H9 (cell line): ENCODE measurements around the gene SLC37A4. TPM values are rescaled to one million over a fixed set of nuclear protein-coding genes. Genes with fewer than 3 reads are reported as not detected.
"Not testable (repeated sequence)": the region's sequence is repeated elsewhere in the genome, so short reads cannot be mapped to it uniquely, and the experiment has no call there.

Experiments
- DNase-seq: peaks from one replicate; pipeline ENCODE4 v3.0.0-alpha.2; 2017
- H2AFZ ChIP-seq: one replicate; pipeline ENCODE4 v1.6.1; 2013; ENCODE audit warnings: mild to moderate bottlenecking, low read length, control low read depth, moderate library complexity
- H2AK5ac ChIP-seq: 2 replicates; pipeline ENCODE4 v1.6.1; 2013; ENCODE audit warnings: low read length, control low read depth, mixed read lengths; ENCODE audit not compliant: insufficient read length
- H2BK120ac ChIP-seq: one replicate; pipeline ENCODE4 v1.6.1; 2013; ENCODE audit warnings: low read depth, mild to moderate bottlenecking, low read length, control low read depth, inconsistent platforms; ENCODE audit not compliant: poor library complexity, severe bottlenecking
- H2BK12ac ChIP-seq: 2 replicates; pipeline ENCODE4 v1.6.1; 2013; ENCODE audit warnings: low read length, control low read depth, mixed read lengths, low read depth; ENCODE audit not compliant: insufficient read length
- H2BK15ac ChIP-seq: 2 replicates; pipeline ENCODE4 v1.6.1; 2013; ENCODE audit warnings: low read depth, low read length, control low read depth
- H2BK20ac ChIP-seq: one replicate; pipeline ENCODE4 v1.6.1; 2013; ENCODE audit warnings: low read depth, mild to moderate bottlenecking, low read length, control low read depth, inconsistent platforms; ENCODE audit not compliant: poor library complexity, severe bottlenecking
- H2BK5ac ChIP-seq: 2 replicates; pipeline ENCODE4 v1.6.1; 2013; ENCODE audit warnings: low read length, control low read depth, mixed read lengths; ENCODE audit not compliant: insufficient read length
- H3K14ac ChIP-seq: 2 replicates; pipeline ENCODE4 v1.6.1; 2013; ENCODE audit warnings: low read length, control low read depth; ENCODE audit not compliant: insufficient read depth
- H3K18ac ChIP-seq: 2 replicates; pipeline ENCODE4 v1.6.1; 2013; ENCODE audit warnings: low read depth, mild to moderate bottlenecking, mixed read lengths, low read length, control low read depth; ENCODE audit not compliant: insufficient read length
- H3K23ac ChIP-seq: 2 replicates; pipeline ENCODE4 v1.6.1; 2013; ENCODE audit warnings: low read length, control low read depth, mixed read lengths, low read depth; ENCODE audit not compliant: insufficient read length
- H3K23me2 ChIP-seq: 2 replicates; pipeline ENCODE4 v1.6.1; 2013; ENCODE audit warnings: low read depth, mild to moderate bottlenecking, mixed read lengths, low read length, control low read depth; ENCODE audit not compliant: insufficient read length, poor library complexity, severe bottlenecking
- H3K27ac ChIP-seq: 2 replicates; pipeline ENCODE4 v1.5.1; 2013; ENCODE audit warnings: low read length, control low read depth, mixed read lengths, low read depth; ENCODE audit not compliant: insufficient read length
- H3K27me3 ChIP-seq: 2 replicates; pipeline ENCODE4 v1.6.1; 2013; ENCODE audit warnings: low read length, control low read depth, inconsistent platforms; ENCODE audit not compliant: insufficient read depth
- H3K4ac ChIP-seq: 2 replicates; pipeline ENCODE4 v1.6.1; 2013; ENCODE audit warnings: low read depth, mild to moderate bottlenecking, control low read depth, inconsistent platforms, low read length, moderate library complexity
- H3K4me1 ChIP-seq: 2 replicates; pipeline ENCODE4 v1.6.1; 2013; ENCODE audit warnings: low read length, control low read depth, inconsistent platforms; ENCODE audit not compliant: insufficient read depth
- H3K4me2 ChIP-seq: 2 replicates; pipeline ENCODE4 v1.6.1; 2013; ENCODE audit warnings: low read length, control low read depth, mixed read lengths; ENCODE audit not compliant: insufficient read length, insufficient read depth
- H3K56ac ChIP-seq: 2 replicates; pipeline ENCODE4 v1.6.1; 2013; ENCODE audit warnings: low read depth, mild to moderate bottlenecking, mixed read lengths, low read length, control low read depth; ENCODE audit not compliant: insufficient read length
- H3K79me1 ChIP-seq: 2 replicates; pipeline ENCODE4 v1.6.1; 2013; ENCODE audit warnings: low read depth, mild to moderate bottlenecking, moderate library complexity, low read length, control low read depth, inconsistent platforms; ENCODE audit not compliant: insufficient read depth, poor library complexity, severe bottlenecking
- H3K79me2 ChIP-seq: 2 replicates; pipeline ENCODE4 v1.6.1; 2013; ENCODE audit warnings: low read length, control low read depth, inconsistent platforms; ENCODE audit not compliant: insufficient read depth
- H3K9ac ChIP-seq: 2 replicates; pipeline ENCODE4 v1.6.1; 2013; ENCODE audit warnings: low read length, control low read depth, mixed read lengths; ENCODE audit not compliant: insufficient read length; ENCODE audit errors: extremely low read depth
- H3K9me3 ChIP-seq: one replicate; pipeline ENCODE4 v1.6.1; 2013; ENCODE audit warnings: low read depth, low read length, inconsistent platforms; ENCODE audit not compliant: control insufficient read depth
- H3T11ph ChIP-seq: one replicate; pipeline ENCODE4 v1.6.1; 2013; ENCODE audit warnings: mild to moderate bottlenecking, low read length, control low read depth, inconsistent platforms
- H4K20me1 ChIP-seq: one replicate; pipeline ENCODE4 v1.6.1; 2013; ENCODE audit not compliant: control insufficient read depth, insufficient read length, insufficient read depth
- H4K5ac ChIP-seq: 2 replicates; pipeline ENCODE4 v1.6.1; 2013; ENCODE audit warnings: low read depth, mild to moderate bottlenecking, mixed read lengths, low read length, control low read depth; ENCODE audit not compliant: insufficient read length
- H4K8ac ChIP-seq: replicated peaks from 2 replicates; pipeline ENCODE4 v1.6.1; 2013; ENCODE audit warnings: low read length, control low read depth, mixed read lengths, low read depth; ENCODE audit not compliant: insufficient read length
- H4K91ac ChIP-seq: 2 replicates; pipeline ENCODE4 v1.6.1; 2013; ENCODE audit warnings: low read depth, mild to moderate bottlenecking, moderate library complexity, mixed read lengths, low read length, control low read depth; ENCODE audit not compliant: insufficient read length
- H3K27ac Mint-ChIP-seq, 3 experiments: 2 replicates in 2 of 3; 3 replicates in 1 of 3; pipeline ENCODE4 v1.8.0; 2020 to 2021; ENCODE audit warnings: mixed read lengths in 3 of 3, mild to moderate bottlenecking in 1 of 3, moderate library complexity in 1 of 3
- H3K27me3 Mint-ChIP-seq: 2 replicates; pipeline ENCODE4 v1.8.0; 2021; ENCODE audit warnings: low read depth, mild to moderate bottlenecking, moderate library complexity, mixed read lengths
- H3K36me3 Mint-ChIP-seq, 3 experiments: 2 replicates in 2 of 3; 3 replicates in 1 of 3; pipeline ENCODE4 v1.8.0; 2020 to 2021; ENCODE audit warnings: low read depth in 3 of 3, mixed read lengths in 3 of 3; ENCODE audit not compliant: insufficient read depth in 1 of 3
- H3K4me1 Mint-ChIP-seq, 2 experiments: 2 replicates each; pipeline ENCODE4 v1.8.0; 2020; ENCODE audit warnings: mixed read lengths in 2 of 2
- H3K4me3 Mint-ChIP-seq, 2 experiments: 2 replicates in 1 of 2; 3 replicates in 1 of 2; pipeline ENCODE4 v1.8.0; 2020 to 2021; ENCODE audit warnings: mild to moderate bottlenecking in 2 of 2, mixed read lengths in 2 of 2, moderate library complexity in 1 of 2
- H3K9me3 Mint-ChIP-seq, 2 experiments: 2 replicates in 1 of 2; 3 replicates in 1 of 2; pipeline ENCODE4 v1.8.0; 2020; ENCODE audit warnings: mild to moderate bottlenecking in 2 of 2, mixed read lengths in 2 of 2, moderate library complexity in 1 of 2
- WGBS: extraction: QIAGEN DNeasy Blood & Tissue Kit; methylation state at CpG from one replicate; pipeline ENCODE4 v1.1.7; 2013; ENCODE audit warnings: missing lambda C conversion rate, low lambda C conversion rate, mixed read lengths; ENCODE audit not compliant: insufficient read length; ENCODE audit errors: extremely low coverage; 5-methylcytosine and 5-hydroxymethylcytosine counted together
- total RNA-seq: library from RNA; stranded (reverse); gene quantifications from 2 replicates; pipeline ENCODE4 v1.2.1, GENCODE V29; 2021
- TF ChIP-seq, protein P1 (sequence below): fragments of 200-600 bp; sonication (generic); conservative IDR thresholded peaks from 3 replicates; pipeline ENCODE4 v1.8.0; 2021; ENCODE audit warnings: antibody characterized with exemption, mild to moderate bottlenecking

Gene SLC37A4
- total RNA-seq, 1 experiment from 2014 or later = 41.0 TPM

DNA sequence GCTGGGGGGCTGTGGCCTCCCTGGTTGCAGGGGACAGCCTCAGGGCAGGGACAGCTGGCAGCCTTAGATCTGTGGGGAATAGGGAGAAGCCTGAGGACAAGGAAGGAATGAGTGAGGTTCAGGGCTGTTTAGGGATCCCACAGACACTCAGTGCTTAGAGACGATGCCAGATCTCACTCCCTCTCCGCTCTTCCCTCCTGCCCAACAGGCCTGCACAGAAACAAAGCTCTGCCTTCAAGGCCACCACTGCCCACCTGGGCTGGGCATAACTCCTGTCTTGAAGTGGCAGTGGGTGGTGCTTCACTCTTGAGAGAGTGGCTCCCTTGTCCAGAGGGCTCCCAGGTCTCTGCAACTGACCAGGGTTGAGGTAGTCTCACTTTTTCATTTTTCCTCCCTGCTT lies 45.9 kb downstream of the SLC37A4 start:
- H3K23me2 ChIP-seq = no peaks in the 10 kb centered on the region
- no peak overlapping the region for H3K14ac ChIP-seq
- peaks cover 8 to 10% of the 10 kb centered on the region in 2 experiments for H3K4me1 Mint-ChIP-seq
- no peak overlapping the region for H3T11ph ChIP-seq
- H3K27me3 ChIP-seq = no peaks in the 10 kb centered on the region; the same call in 1 of the 2 replicates
- H4K91ac ChIP-seq = no peak overlapping the region
- H3K9me3 ChIP-seq = no peaks in the 10 kb centered on the region
- no peak overlapping the region for H3K56ac ChIP-seq
- no peaks in the 10 kb centered on the region for H3K79me1 ChIP-seq
- no peaks in the 10 kb centered on the region for H3K36me3 Mint-ChIP-seq
- no peaks in the 10 kb centered on the region for H3K79me2 ChIP-seq
- no CpG with 5 or more reads among the region's 2 CpGs for WGBS
- no peak overlapping the region for H2AFZ ChIP-seq
- H3K4me1 ChIP-seq = no peaks in the 10 kb centered on the region
- H3K23ac ChIP-seq = no peak overlapping the region
- no peak overlapping the region for H3K27ac Mint-ChIP-seq
- no peak overlapping the region for H3K4me3 Mint-ChIP-seq
- H3K4me2 ChIP-seq = no peak overlapping the region
- DNase-seq = no peak
- no peak overlapping the region for H3K27ac ChIP-seq
- H3K18ac ChIP-seq = no peak overlapping the region
- no peak overlapping the region for H2BK5ac ChIP-seq
- TF ChIP-seq, protein P1, sequence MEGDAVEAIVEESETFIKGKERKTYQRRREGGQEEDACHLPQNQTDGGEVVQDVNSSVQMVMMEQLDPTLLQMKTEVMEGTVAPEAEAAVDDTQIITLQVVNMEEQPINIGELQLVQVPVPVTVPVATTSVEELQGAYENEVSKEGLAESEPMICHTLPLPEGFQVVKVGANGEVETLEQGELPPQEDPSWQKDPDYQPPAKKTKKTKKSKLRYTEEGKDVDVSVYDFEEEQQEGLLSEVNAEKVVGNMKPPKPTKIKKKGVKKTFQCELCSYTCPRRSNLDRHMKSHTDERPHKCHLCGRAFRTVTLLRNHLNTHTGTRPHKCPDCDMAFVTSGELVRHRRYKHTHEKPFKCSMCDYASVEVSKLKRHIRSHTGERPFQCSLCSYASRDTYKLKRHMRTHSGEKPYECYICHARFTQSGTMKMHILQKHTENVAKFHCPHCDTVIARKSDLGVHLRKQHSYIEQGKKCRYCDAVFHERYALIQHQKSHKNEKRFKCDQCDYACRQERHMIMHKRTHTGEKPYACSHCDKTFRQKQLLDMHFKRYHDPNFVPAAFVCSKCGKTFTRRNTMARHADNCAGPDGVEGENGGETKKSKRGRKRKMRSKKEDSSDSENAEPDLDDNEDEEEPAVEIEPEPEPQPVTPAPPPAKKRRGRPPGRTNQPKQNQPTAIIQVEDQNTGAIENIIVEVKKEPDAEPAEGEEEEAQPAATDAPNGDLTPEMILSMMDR = no peak
- no peaks in the 10 kb centered on the region for H4K20me1 ChIP-seq
- H2BK120ac ChIP-seq = no peak overlapping the region
- H2BK20ac ChIP-seq = no peak overlapping the region
- H4K5ac ChIP-seq = no peak overlapping the region
- H2BK12ac ChIP-seq = no peak overlapping the region
- no peak overlapping the region for H3K4ac ChIP-seq
- H3K9ac ChIP-seq = no peak overlapping the region
- no peak overlapping the region for H2BK15ac ChIP-seq
- peaks cover 4% of the 10 kb centered on the region for H3K27me3 Mint-ChIP-seq
- H2AK5ac ChIP-seq = no peak overlapping the region
- no peaks in the 10 kb centered on the region for H3K9me3 Mint-ChIP-seq
- no peak overlapping the region for H4K8ac ChIP-seq

DNA sequence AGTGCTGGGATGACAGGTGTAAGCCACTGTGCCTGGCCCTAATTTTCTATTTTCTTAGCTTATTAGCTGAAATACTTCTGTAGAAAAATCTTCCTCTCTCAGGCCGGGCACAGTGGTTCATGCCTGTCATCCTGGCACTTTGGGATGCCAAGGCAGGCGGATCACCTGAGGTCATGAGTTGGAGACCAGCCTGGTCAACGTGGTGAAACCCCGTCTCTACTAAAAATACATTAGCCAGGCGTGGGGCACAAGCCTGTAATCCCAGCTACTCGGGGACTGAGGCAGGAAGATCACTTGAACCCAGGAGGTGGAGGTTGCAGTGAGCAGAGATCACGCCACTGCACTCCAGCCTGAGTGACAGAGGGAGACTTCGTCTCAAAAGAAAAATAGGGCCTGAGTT lies 46.3 kb downstream of the SLC37A4 start:
- not testable (repeated sequence) for H3K14ac ChIP-seq, H3K4ac ChIP-seq, H4K91ac ChIP-seq, H3K27ac ChIP-seq, H3K23me2 ChIP-seq, H3K79me2 ChIP-seq, H2BK5ac ChIP-seq, DNase-seq, H3K9ac ChIP-seq, H3K4me3 Mint-ChIP-seq, H4K8ac ChIP-seq, H2BK15ac ChIP-seq, H2BK20ac ChIP-seq, H3K4me1 ChIP-seq, H4K5ac ChIP-seq, H4K20me1 ChIP-seq, H2AFZ ChIP-seq, H3K4me2 ChIP-seq, H3K9me3 Mint-ChIP-seq, H3K23ac ChIP-seq, H3K9me3 ChIP-seq, H2BK120ac ChIP-seq, H3K18ac ChIP-seq, H3K27me3 ChIP-seq, H3K27me3 Mint-ChIP-seq, H2AK5ac ChIP-seq, H3K56ac ChIP-seq, H3K79me1 ChIP-seq, H2BK12ac ChIP-seq, H3T11ph ChIP-seq, H3K36me3 Mint-ChIP-seq
- H3K4me1 Mint-ChIP-seq = peaks cover 13 to 15% of the 10 kb centered on the region in 2 experiments
- H3K27ac Mint-ChIP-seq = peak overlapping the region in 1 of 3 experiments; percentile 50; a peak in 1 of 7 replicates
- no CpG with 5 or more reads among the region's 8 CpGs for WGBS
